Neural cell (in vitro differentiated cells): ENCODE measurements around the gene SLC37A3. TPM values are rescaled to one million over a fixed set of nuclear protein-coding genes. Genes with fewer than 3 reads are reported as not detected.

ENCODE experiments used
- H2AFZ ChIP-seq: fragments of 200-600, 300-800 bp; sonication (generic), shearing (Covaris generic); 2 replicates; pipeline ENCODE4 v1.6.0; 2014; ENCODE audit warnings: low read depth, mild to moderate bottlenecking, antibody characterized with exemption, low read length, moderate library complexity
- H3F3A ChIP-seq: fragments of 200-600 bp; shearing (Covaris generic); 2 replicates; pipeline ENCODE4 v1.6.1; 2016; ENCODE audit warnings: mild to moderate bottlenecking, moderate library complexity, mixed read lengths, antibody characterized with exemption, low read length; ENCODE audit not compliant: insufficient read depth, poor library complexity, severe bottlenecking
- H3K27ac ChIP-seq: fragments of 200-600, 300-800 bp; sonication (generic), shearing (Covaris generic); 2 replicates; pipeline ENCODE4 v1.5.1; 2014; ENCODE audit warnings: mild to moderate bottlenecking, low read length, moderate library complexity
- H3K27me3 ChIP-seq: fragments of 300-800, 200-600 bp; sonication (generic), shearing (Covaris generic); 2 replicates; pipeline ENCODE4 v1.6.0; 2014; ENCODE audit warnings: mild to moderate bottlenecking, low read depth, low read length, moderate library complexity; ENCODE audit not compliant: insufficient read depth
- H3K36me3 ChIP-seq: fragments of 300-800, 200-600 bp; sonication (generic), shearing (Covaris generic); 2 replicates; pipeline ENCODE4 v1.5.1; 2014; ENCODE audit warnings: mild to moderate bottlenecking, antibody characterized with exemption, low read length, moderate library complexity; ENCODE audit not compliant: insufficient read depth
- H3K4me2 ChIP-seq: fragments of 300-800, 200-600 bp; sonication (generic), shearing (Covaris generic); 2 replicates; pipeline ENCODE4 v1.6.0; 2014; ENCODE audit warnings: mild to moderate bottlenecking, low read length
- H3K4me3 ChIP-seq: fragments of 300-800, 200-600 bp; sonication (generic), shearing (Covaris generic); 2 replicates; pipeline ENCODE4 v1.5.1; 2014; ENCODE audit warnings: mild to moderate bottlenecking, low read length, moderate library complexity
- H3K79me2 ChIP-seq: fragments of 200-600 bp; shearing (Covaris generic); replicated peaks from 2 replicates; pipeline ENCODE4 v1.6.0; 2014; ENCODE audit warnings: mild to moderate bottlenecking, low read length, moderate library complexity; ENCODE audit not compliant: insufficient read depth
- H3K9ac ChIP-seq: fragments of 300-800, 200-600 bp; sonication (generic), shearing (Covaris generic); 2 replicates; pipeline ENCODE4 v1.6.1; 2016; ENCODE audit warnings: mild to moderate bottlenecking, low read length, mixed read lengths
- H3K9me2 ChIP-seq: fragments of 200-600 bp; shearing (Covaris generic); 2 replicates; pipeline ENCODE4 v1.6.1; 2016; ENCODE audit warnings: mild to moderate bottlenecking, low read length, mixed read lengths; ENCODE audit not compliant: insufficient read depth
- H3K9me3 ChIP-seq: fragments of 200-600, 300-800 bp; sonication (generic), shearing (Covaris generic); 2 replicates; pipeline ENCODE4 v1.6.1; 2016; ENCODE audit warnings: mild to moderate bottlenecking, mixed run types, low read length, moderate library complexity, mixed read lengths
- H4K20me1 ChIP-seq: fragments of 200-600 bp; shearing (Covaris generic); 2 replicates; pipeline ENCODE4 v1.6.1; 2016; ENCODE audit warnings: mild to moderate bottlenecking, mixed run types; ENCODE audit not compliant: insufficient read depth
- EP300 ChIP-seq: fragments of 450-650 bp; conservative IDR thresholded peaks from 2 replicates; pipeline ENCODE4 v1.6.1; 2014; ENCODE audit warnings: antibody characterized with exemption, mild to moderate bottlenecking, moderate library complexity; ENCODE audit not compliant: poor library complexity, severe bottlenecking
- EZH2 ChIP-seq: fragments of 200-600, 300-800 bp; shearing (Covaris generic), sonication (generic); IDR thresholded peaks from 2 replicates; pipeline ENCODE4 v1.6.1; 2014; ENCODE audit warnings: antibody characterized with exemption, low read length, borderline replicate concordance, mild to moderate bottlenecking; ENCODE audit not compliant: insufficient read depth, poor library complexity, severe bottlenecking
- MXI1 ChIP-seq: fragments of 450-650 bp; conservative IDR thresholded peaks from 2 replicates; pipeline ENCODE4 v1.6.1; 2014; ENCODE audit warnings: antibody characterized with exemption, mild to moderate bottlenecking; ENCODE audit not compliant: poor library complexity, severe bottlenecking
- POLR2AphosphoS5 ChIP-seq: IDR thresholded peaks from 2 replicates; pipeline ENCODE4 v1.6.1; 2012
- RAD21 ChIP-seq: fragments of 450-650 bp; conservative IDR thresholded peaks from 2 replicates; pipeline ENCODE4 v1.6.1; 2014; ENCODE audit warnings: antibody characterized with exemption, mild to moderate bottlenecking, moderate library complexity
- SMC3 ChIP-seq: fragments of 450-650 bp; conservative IDR thresholded peaks from 2 replicates; pipeline ENCODE4 v1.6.1; 2014; ENCODE audit warnings: antibody characterized with exemption, mild to moderate bottlenecking, moderate library complexity; ENCODE audit not compliant: poor library complexity
- TAF1 ChIP-seq: IDR thresholded peaks from 2 replicates; pipeline ENCODE4 v1.6.1; 2012; ENCODE audit warnings: low read depth
- polyA plus RNA-seq: library from polyadenylated mRNA; depleted of rRNA; stranded (reverse); fragments of >200 nt; gene quantifications from 2 replicates; pipeline ENCODE4 v1.2.3, GENCODE V29; 2014
- TF ChIP-seq, protein P1 (sequence below): IDR thresholded peaks from 2 replicates; pipeline ENCODE4 v1.6.1; 2012; ENCODE audit warnings: borderline replicate concordance
- TF ChIP-seq, protein P2 (sequence below): fragments of 450-650 bp; IDR thresholded peaks from 2 replicates; pipeline ENCODE4 v1.5.1; 2014; ENCODE audit warnings: antibody characterized with exemption, mild to moderate bottlenecking, moderate library complexity; ENCODE audit not compliant: poor library complexity, severe bottlenecking

The SLC37A3 gene
- polyA plus RNA-seq, 1 donor from 2014 or later: 176 TPM

DNA sequence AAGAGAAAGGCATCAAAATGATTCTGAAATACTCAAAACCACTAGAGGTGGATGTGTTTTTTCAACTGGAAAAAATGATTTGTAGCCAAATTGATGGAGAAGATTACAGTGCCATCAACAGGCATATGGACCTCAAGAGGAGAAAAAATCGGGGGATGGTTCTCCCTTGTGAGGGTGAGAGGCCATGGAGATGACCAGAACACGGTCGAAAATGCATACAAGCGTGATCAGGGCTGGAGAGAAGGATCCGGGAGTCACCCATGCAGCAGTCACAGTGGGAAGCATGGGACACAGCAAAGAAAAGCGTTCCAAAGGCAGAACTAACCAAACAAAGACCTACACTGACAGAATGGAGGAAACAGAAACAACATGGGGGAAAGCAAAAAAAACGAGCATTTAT lies 80.3 kb downstream of the SLC37A3 start:
- Histone ChIP-seq H3K79me2 (no peaks in the 10 kb centered on the region), H3K4me2 (no peak overlapping the region), H3F3A (no peaks in the 10 kb centered on the region), H3K27me3 (no peaks in the 10 kb centered on the region), H2AFZ (no peak overlapping the region), H3K27ac (no peak overlapping the region), H3K9ac (no peak overlapping the region), H3K4me3 (no peak overlapping the region), H3K36me3 (no peaks in the 10 kb centered on the region), H4K20me1 (no peaks in the 10 kb centered on the region), H3K9me2 (no peaks in the 10 kb centered on the region), H3K9me3 (no peaks in the 10 kb centered on the region)
- TF ChIP-seq EP300: no peak

DNA sequence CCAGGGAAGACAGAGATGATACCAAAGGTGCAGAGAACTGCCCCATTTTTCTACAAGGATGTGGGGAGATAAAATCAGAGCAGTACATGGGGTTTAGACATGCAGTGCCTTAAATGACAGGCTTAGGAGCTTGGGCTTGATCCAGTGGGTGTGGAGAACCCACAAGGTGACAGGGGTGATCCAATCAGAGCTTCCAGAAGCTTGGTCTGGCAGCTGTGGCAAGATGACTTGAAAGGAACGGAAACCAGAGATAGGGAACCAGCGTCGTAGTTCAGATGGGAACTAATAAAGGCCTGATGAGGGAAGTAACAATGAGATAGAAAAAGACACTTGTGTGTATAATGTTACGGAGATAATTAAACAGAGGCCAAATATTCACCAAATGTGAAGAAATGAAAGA lies 80.7 kb downstream of the SLC37A3 start:
- H3K27me3 ChIP-seq: no peaks in the 10 kb centered on the region
- TF ChIP-seq RAD21 (no peak), POLR2AphosphoS5 (no peak), TAF1 (no peak), EZH2 (no peak), MXI1 (no peak), EP300 (no peak), SMC3 (no peak)
- TF ChIP-seq, protein P1, sequence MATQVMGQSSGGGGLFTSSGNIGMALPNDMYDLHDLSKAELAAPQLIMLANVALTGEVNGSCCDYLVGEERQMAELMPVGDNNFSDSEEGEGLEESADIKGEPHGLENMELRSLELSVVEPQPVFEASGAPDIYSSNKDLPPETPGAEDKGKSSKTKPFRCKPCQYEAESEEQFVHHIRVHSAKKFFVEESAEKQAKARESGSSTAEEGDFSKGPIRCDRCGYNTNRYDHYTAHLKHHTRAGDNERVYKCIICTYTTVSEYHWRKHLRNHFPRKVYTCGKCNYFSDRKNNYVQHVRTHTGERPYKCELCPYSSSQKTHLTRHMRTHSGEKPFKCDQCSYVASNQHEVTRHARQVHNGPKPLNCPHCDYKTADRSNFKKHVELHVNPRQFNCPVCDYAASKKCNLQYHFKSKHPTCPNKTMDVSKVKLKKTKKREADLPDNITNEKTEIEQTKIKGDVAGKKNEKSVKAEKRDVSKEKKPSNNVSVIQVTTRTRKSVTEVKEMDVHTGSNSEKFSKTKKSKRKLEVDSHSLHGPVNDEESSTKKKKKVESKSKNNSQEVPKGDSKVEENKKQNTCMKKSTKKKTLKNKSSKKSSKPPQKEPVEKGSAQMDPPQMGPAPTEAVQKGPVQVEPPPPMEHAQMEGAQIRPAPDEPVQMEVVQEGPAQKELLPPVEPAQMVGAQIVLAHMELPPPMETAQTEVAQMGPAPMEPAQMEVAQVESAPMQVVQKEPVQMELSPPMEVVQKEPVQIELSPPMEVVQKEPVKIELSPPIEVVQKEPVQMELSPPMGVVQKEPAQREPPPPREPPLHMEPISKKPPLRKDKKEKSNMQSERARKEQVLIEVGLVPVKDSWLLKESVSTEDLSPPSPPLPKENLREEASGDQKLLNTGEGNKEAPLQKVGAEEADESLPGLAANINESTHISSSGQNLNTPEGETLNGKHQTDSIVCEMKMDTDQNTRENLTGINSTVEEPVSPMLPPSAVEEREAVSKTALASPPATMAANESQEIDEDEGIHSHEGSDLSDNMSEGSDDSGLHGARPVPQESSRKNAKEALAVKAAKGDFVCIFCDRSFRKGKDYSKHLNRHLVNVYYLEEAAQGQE: no peak
- TF ChIP-seq, protein P2, sequence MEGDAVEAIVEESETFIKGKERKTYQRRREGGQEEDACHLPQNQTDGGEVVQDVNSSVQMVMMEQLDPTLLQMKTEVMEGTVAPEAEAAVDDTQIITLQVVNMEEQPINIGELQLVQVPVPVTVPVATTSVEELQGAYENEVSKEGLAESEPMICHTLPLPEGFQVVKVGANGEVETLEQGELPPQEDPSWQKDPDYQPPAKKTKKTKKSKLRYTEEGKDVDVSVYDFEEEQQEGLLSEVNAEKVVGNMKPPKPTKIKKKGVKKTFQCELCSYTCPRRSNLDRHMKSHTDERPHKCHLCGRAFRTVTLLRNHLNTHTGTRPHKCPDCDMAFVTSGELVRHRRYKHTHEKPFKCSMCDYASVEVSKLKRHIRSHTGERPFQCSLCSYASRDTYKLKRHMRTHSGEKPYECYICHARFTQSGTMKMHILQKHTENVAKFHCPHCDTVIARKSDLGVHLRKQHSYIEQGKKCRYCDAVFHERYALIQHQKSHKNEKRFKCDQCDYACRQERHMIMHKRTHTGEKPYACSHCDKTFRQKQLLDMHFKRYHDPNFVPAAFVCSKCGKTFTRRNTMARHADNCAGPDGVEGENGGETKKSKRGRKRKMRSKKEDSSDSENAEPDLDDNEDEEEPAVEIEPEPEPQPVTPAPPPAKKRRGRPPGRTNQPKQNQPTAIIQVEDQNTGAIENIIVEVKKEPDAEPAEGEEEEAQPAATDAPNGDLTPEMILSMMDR: no peak
- no peaks in the 10 kb centered on the region for H3K9me2 ChIP-seq
- H3K36me3 ChIP-seq: no peaks in the 10 kb centered on the region
- no peaks in the 10 kb centered on the region for H3K9me3 ChIP-seq
- H3K9ac ChIP-seq: no peak overlapping the region
- no peak overlapping the region for H3K4me3 ChIP-seq
- no peak overlapping the region for H2AFZ ChIP-seq
- no peaks in the 10 kb centered on the region for H3K79me2 ChIP-seq
- H4K20me1 ChIP-seq: no peaks in the 10 kb centered on the region
- no peaks in the 10 kb centered on the region for H3F3A ChIP-seq
- no peak overlapping the region for H3K27ac ChIP-seq
- no peak overlapping the region for H3K4me2 ChIP-seq

DNA sequence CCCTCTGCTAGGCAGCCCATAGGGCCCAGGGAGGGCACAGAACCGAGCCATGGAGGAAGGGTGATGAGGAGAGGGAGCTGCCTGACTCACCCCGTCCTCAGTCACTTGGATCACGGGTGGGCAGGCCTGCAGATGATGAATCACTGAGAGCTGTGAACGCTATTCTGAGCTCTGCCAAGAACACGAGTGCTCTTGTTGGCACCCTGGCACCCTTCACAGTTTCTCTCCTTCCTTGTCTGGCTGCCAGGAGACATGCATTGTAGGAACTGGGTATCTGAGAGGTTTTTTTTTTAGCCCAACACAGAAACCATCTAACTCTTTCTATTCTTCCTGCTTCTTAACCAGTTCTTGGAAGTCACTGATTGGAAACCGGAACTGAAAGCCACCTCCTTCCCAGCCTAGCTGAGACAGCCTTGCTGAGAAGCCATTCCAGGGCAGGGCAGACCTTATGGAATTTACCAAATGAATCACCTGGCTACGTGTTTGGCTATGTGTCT lies 82.1 kb downstream of the SLC37A3 start:
- Histone ChIP-seq H2AFZ (no peak overlapping the region), H3K9me3 (peaks cover 6% of the 10 kb centered on the region), H3F3A (no peaks in the 10 kb centered on the region), H3K27me3 (no peaks in the 10 kb centered on the region), H3K4me3 (no peak overlapping the region), H3K36me3 (no peaks in the 10 kb centered on the region), H4K20me1 (no peaks in the 10 kb centered on the region), H3K27ac (no peak overlapping the region), H3K4me2 (no peak overlapping the region), H3K79me2 (no peaks in the 10 kb centered on the region), H3K9ac (no peak overlapping the region), H3K9me2 (no peaks in the 10 kb centered on the region)
- TF ChIP-seq EP300: no peak
- TF ChIP-seq, protein P2: no peak
- TF ChIP-seq, protein P1: no peak
- TF ChIP-seq TAF1: no peak
- TF ChIP-seq MXI1: no peak
- TF ChIP-seq EZH2: no peak
- no peak for TF ChIP-seq RAD21
- TF ChIP-seq SMC3: no peak
- no peak for TF ChIP-seq POLR2AphosphoS5
